ENCODE measurements around the gene FRG2C.
"Not testable (repeated sequence)": the region's sequence is repeated elsewhere in the genome, so short reads cannot be mapped to it uniquely, and the experiment has no call there.

Gene FRG2C

DNA sequence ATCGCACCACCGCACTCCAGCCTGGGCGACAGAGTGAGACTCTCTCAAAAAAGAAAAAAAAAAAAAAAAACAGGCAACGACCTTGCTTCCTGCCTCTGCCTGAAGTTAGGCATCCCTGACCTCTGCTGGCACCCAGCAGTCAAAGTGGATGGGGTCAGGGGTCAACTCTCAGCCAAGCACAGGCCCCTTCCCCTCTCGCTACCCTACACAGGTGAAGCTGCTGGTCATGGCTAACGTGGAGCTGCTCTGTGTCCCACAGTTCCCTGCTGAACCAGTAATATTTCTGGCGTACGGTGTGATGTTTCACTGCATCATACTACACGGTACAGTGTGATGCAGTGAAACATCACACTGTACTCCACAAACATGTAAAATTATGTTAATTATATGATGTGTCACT lies 13.9 kb upstream of the FRG2C start:
- Histone ChIP-seq H3K9me3 (replicated peaks in 1 of 11) (peaks cover 0 to 5% (median 1%) of the 10 kb centered on the region in 11 experiments; a peak in 10 of 22 replicates), H3K27me3 (no peaks in the 10 kb centered on the region), H4K20me1 (no peaks in the 10 kb centered on the region), H3K4me2 (no peak overlapping the region), H3K9ac (no peak overlapping the region), H3K4me3 (no peak overlapping the region), H3K27ac (no peak overlapping the region), H3K4me1 (no peaks in the 10 kb centered on the region), H3K36me3 (no peaks in the 10 kb centered on the region; a peak in 1 of 22 replicates)
- TF ChIP-seq Cebpa-rat (IDR thresholded peaks at IDR 0.05), result no peak

DNA sequence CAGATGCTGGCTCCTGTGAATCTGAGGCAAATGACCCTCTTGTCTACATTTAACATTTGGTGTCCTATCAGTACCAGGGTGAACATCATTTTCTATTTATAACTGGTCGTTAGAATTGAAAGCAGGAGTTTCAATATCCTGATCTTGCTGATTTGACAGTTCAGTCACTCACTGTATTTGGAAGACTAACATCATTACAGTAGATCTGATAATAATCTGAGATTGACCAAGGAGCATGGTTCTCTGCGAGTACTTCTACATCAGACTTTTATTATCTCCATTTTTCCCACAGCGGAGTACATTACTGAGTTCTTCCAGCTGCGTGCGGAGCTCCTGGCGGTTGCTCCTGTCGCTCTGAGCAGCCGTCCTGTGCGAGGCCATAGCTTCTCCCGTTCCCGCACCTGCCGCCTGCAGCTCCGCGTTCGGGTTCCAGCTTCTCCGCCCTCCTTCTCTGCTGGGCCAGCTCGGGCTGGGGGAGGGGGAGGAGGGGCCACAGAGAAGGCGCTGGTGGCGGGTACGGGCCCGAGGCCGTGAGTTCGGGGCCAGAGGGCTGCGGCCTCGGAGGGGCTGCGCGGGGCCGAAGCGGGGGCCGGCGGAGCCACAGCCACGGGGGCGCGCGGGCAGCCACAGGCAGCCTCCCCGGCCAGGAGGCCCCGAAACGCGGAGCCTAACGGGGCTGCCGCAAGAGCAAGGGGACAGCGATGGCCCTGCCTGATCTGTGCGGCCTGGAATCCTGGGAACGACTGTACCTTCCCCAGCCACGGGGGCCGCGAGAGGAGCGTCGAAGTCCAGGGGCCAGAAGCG lies 8.8 kb upstream of the FRG2C start:
- H3K36me3 ChIP-seq, H3K27me3 ChIP-seq, H4K20me1 ChIP-seq, H3K4me3 ChIP-seq, H3K4me1 ChIP-seq, H3K9ac ChIP-seq, H3K4me2 ChIP-seq, H3K27ac ChIP-seq: not testable (repeated sequence)
- H3K9me3 ChIP-seq (replicated peaks in 1 of 11), result peaks cover 20 to 34% (median 28%) of the 10 kb centered on the region in 11 experiments

DNA sequence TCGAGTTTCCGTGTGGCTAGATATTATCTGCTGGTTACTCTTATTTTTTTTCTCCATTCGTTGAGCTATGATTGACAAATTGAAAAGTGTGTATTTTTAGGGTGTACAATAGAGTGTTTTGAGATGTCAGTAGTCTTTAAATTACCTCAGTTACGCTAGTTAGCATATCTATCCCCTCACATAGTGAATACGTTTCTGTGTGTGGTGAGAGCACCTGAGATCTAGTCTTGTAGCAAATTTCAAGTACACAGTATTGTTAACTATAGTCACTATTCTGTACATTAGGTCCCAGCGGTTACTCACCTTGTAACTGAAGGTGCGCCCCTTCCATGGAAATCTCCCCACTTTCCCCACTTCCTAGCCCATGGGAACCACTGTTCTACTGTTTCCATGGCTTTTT lies 8.2 kb upstream of the FRG2C start:
- not testable (repeated sequence) for H3K9ac ChIP-seq, H3K4me3 ChIP-seq, H3K36me3 ChIP-seq, H3K4me1 ChIP-seq, H3K27ac ChIP-seq, H4K20me1 ChIP-seq, H3K4me2 ChIP-seq, H3K27me3 ChIP-seq
- peaks cover 20 to 37% (median 28%) of the 10 kb centered on the region in 11 experiments for H3K9me3 ChIP-seq (replicated peaks in 1 of 11)

- H3K4me2 ChIP-seq, H3K4me3 ChIP-seq, H3K27ac ChIP-seq, H3K9ac ChIP-seq, H3K36me3 ChIP-seq, H3K4me1 ChIP-seq, H4K20me1 ChIP-seq, H3K27me3 ChIP-seq: not testable (repeated sequence)
- H3K9me3 ChIP-seq (replicated peaks in 1 of 11), result peaks cover 21 to 40% (median 33%) of the 10 kb centered on the region in 11 experiments
Measured at GRCh38 chr3:75658411-75659107, 5.6 kb upstream of the FRG2C start.

- H3K27ac ChIP-seq, H3K4me2 ChIP-seq, H3K36me3 ChIP-seq, H3K27me3 ChIP-seq, H3K4me3 ChIP-seq, H3K9ac ChIP-seq, H3K4me1 ChIP-seq, H4K20me1 ChIP-seq: not testable (repeated sequence)
- H3K9me3 ChIP-seq (replicated peaks in 1 of 11), result peaks cover 21 to 40% (median 33%) of the 10 kb centered on the region in 11 experiments
Measured at GRCh38 chr3:75659108-75659433, 5.1 kb upstream of the FRG2C start.

DNA sequence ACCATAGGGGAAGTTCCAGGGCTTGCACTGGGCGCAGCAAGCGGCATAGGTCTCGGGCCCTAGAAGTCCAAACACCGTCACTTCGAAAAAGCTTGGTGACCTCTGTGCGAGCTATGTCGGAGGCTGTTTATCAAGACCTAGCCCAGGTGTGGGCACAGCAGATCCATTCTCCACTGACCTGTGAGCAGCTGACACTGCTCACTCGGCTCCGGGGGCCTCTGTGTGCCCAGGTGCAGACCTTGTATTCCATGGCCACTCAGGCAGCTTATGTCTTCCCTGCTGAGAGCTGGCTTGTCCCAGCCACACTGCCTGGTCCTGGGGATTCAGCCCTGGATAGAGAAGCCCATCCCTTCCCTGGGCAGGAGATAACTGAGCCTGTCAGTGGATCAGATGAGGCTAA lies 1.5 kb downstream of the FRG2C start:
- not testable (repeated sequence) for H3K4me3 ChIP-seq, H3K27ac ChIP-seq, H3K4me1 ChIP-seq, H4K20me1 ChIP-seq, H3K4me2 ChIP-seq, H3K9ac ChIP-seq, H3K36me3 ChIP-seq
- peaks cover 14 to 20% (median 15%) of the 10 kb centered on the region in 11 experiments for H3K27me3 ChIP-seq
- H3K9me3 ChIP-seq (replicated peaks in 1 of 11), result peaks cover 20 to 53% (median 30%) of the 10 kb centered on the region in 11 experiments

GRCh38 chr3:75667757-75668701 lies 3.9 kb downstream of the FRG2C start:
- Histone ChIP-seq H3K4me3 (peak overlapping the region; percentile 53 to 77 (median 74)), H3K27ac (peak overlapping the region in 9 of 11 experiments; percentile 49 to 93 (median 89); a peak in 20 of 22 replicates)
- H4K20me1 ChIP-seq, result not testable (repeated sequence)

DNA sequence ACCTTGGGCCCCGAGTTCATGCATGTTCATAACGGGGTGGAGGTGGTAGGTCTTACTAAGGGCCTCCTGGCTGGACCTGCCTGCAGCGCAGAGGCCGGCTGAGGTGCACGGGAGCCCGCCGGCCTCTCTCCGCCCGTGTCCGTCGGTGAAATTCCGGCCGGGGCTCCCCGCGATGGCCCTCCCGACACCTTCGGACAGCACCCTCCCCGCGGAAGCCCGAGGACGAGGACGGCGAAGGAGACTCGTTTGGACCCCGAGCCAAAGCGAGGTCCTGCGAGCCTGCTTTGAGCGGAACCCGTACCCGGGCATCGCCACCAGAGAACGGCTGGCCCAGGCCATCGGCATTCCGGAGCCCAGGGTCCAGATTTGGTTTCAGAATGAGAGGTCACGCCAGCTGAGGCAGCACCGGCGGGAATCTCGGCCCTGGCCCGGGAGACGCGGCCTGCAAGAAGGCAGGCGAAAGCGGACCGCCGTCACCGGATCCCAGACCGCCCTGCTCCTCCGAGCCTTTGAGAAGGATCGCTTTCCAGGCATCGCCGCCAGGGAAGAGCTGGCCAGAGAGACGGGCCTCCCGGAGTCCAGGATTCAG lies 4.7 kb downstream of the FRG2C start:
- H3K27me3 ChIP-seq, result peaks cover 31 to 40% (median 34%) of the 10 kb centered on the region in 11 experiments
- peak overlapping the region in 9 of 11 experiments; percentile 69 to 93 (median 89); a peak in 19 of 22 replicates for H3K27ac ChIP-seq
- peak overlapping the region; percentile 53 to 77 (median 74) for H3K4me3 ChIP-seq
- H3K36me3 ChIP-seq, H3K4me1 ChIP-seq, H4K20me1 ChIP-seq: not testable (repeated sequence)
- H3K9ac ChIP-seq, result peak overlapping the region; percentile 69 to 90 (median 87); a peak in 21 of 22 replicates
- peak overlapping the region; percentile 73 to 94 (median 78) for H3K4me2 ChIP-seq
- peaks cover 39 to 62% (median 46%) of the 10 kb centered on the region in 11 experiments for H3K9me3 ChIP-seq (replicated peaks in 1 of 11)

More at GRCh38 chr3:75667757-75668701, 3.9 kb downstream of the FRG2C start:
- H3K27me3 ChIP-seq, result peaks cover 31 to 40% (median 34%) of the 10 kb centered on the region in 11 experiments
- peaks cover 39 to 67% (median 47%) of the 10 kb centered on the region in 11 experiments for H3K9me3 ChIP-seq (replicated peaks in 1 of 11)
- not testable (repeated sequence) for H3K4me1 ChIP-seq, H3K36me3 ChIP-seq
- peak overlapping the region; percentile 44 to 90 (median 87); a peak in 21 of 22 replicates for H3K9ac ChIP-seq
- peak overlapping the region; percentile 72 to 94 (median 78) for H3K4me2 ChIP-seq

- H3K4me3 ChIP-seq, result peak overlapping the region; percentile 53 to 77 (median 74)
- peak overlapping the region; percentile 65 to 94 (median 79) for H3K4me2 ChIP-seq
- not testable (repeated sequence) for H3K36me3 ChIP-seq, H4K20me1 ChIP-seq, H3K4me1 ChIP-seq
- H3K9ac ChIP-seq, result peak overlapping the region; percentile 69 to 90 (median 87)
- peak overlapping the region in 10 of 11 experiments; percentile 37 to 93 (median 89); a peak in 19 of 22 replicates for H3K27ac ChIP-seq
- H3K9me3 ChIP-seq (replicated peaks in 1 of 11), result peaks cover 41 to 58% (median 47%) of the 10 kb centered on the region in 11 experiments
- H3K27me3 ChIP-seq, result peaks cover 31 to 40% (median 34%) of the 10 kb centered on the region in 11 experiments
Measured at GRCh38 chr3:75669348-75670297, 5.5 kb downstream of the FRG2C start.

DNA sequence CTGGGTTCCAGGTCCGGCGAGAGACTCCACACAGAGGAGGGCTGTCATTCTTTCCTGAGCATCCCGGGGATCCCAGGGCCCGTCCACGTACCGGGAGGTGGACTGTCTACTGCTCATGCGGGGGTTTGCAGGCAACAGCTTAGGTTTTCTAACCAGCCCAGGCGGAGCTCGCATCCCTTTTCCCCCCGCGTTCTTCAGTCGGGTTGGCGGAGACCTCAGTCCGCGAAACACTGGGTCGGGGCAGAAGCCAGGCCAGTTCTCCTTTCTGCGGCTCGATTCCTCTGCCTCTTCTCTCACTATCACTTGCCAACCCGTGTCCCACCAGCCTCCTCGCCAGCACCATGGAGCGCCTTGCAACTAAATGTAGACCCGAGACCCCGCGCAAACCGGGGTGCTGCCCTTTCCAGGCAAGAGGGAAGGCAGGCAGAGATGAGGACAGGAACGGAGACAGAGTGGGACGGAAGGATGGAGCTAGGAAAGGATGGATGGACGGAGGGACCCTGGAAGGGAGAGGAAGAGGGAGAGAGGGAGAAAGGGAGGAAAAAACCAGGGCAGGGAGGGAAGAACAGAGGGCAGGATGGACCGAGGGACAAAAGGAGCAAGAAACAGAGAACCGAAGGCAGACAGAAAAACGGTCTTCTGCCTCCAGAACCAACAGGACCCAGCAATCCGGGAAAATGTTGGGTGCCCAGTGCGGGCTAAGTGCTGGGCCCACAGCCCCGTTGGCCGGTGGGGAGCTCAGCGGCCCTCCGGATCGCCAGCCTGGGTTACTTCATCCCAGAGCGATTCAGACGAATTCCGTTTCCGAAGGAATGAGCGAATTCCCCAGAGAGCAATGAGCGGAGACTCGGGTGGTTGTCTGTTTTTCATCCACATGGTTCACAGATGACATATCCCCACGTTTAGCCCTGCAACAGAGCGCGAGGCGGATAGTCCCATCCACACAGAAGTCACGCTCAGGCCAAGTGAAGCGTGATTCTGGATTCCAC lies 6.5 kb downstream of the FRG2C start:
- peaks cover 40 to 57% (median 50%) of the 10 kb centered on the region in 11 experiments for H3K9me3 ChIP-seq (replicated peaks in 1 of 11)
- not testable (repeated sequence) for H4K20me1 ChIP-seq, H3K4me1 ChIP-seq
- H3K4me3 ChIP-seq, result peak overlapping the region; percentile 53 to 77 (median 74)
- H3K4me2 ChIP-seq, result peak overlapping the region; percentile 65 to 94 (median 79)
- H3K36me3 ChIP-seq, result peaks cover 0 to 15% (median 10%) of the 10 kb centered on the region in 11 experiments; a peak in 5 of 22 replicates
- peak overlapping the region; percentile 80 to 90 (median 87); a peak in 21 of 22 replicates for H3K9ac ChIP-seq
- peak overlapping the region in 10 of 11 experiments; percentile 7 to 93 (median 89); a peak in 19 of 22 replicates for H3K27ac ChIP-seq
- peaks cover 31 to 40% (median 34%) of the 10 kb centered on the region in 11 experiments for H3K27me3 ChIP-seq

All from BLaER1 treated with 17β-estradiol and CSF1 and Interleukin-3, amounts not matched to agents 10 nM and 100 nM (cell line).